GM06990 (cell line): ENCODE data around the gene SSBP4.

Source experiments
- DNase-seq: peaks from one replicate; pipeline ENCODE4 v3.0.0-alpha.2; 2011; ENCODE audit not compliant: insufficient read length; ENCODE audit errors: extremely low read depth
- H3K27me3 ChIP-seq: replicated peaks from 2 replicates; pipeline ENCODE4 v1.6.0; 2011; ENCODE audit warnings: low read length; ENCODE audit not compliant: control insufficient read depth, insufficient read depth
- H3K36me3 ChIP-seq: 2 replicates; pipeline ENCODE4 v1.5.1; 2011; ENCODE audit warnings: low read length; ENCODE audit not compliant: control insufficient read depth, insufficient read depth
- H3K4me3 ChIP-seq: replicated peaks from 2 replicates; pipeline ENCODE4 v1.5.1; 2011; ENCODE audit warnings: low read depth, mild to moderate bottlenecking, control low read depth, low read length
- TF ChIP-seq, protein P1 (sequence below): IDR thresholded peaks from 2 replicates; pipeline ENCODE4 v1.5.1; 2011; ENCODE audit warnings: low read length, control low read depth, mild to moderate bottlenecking, inconsistent platforms; ENCODE audit not compliant: insufficient read depth, poor library complexity, severe bottlenecking

The SSBP4 gene

DNA sequence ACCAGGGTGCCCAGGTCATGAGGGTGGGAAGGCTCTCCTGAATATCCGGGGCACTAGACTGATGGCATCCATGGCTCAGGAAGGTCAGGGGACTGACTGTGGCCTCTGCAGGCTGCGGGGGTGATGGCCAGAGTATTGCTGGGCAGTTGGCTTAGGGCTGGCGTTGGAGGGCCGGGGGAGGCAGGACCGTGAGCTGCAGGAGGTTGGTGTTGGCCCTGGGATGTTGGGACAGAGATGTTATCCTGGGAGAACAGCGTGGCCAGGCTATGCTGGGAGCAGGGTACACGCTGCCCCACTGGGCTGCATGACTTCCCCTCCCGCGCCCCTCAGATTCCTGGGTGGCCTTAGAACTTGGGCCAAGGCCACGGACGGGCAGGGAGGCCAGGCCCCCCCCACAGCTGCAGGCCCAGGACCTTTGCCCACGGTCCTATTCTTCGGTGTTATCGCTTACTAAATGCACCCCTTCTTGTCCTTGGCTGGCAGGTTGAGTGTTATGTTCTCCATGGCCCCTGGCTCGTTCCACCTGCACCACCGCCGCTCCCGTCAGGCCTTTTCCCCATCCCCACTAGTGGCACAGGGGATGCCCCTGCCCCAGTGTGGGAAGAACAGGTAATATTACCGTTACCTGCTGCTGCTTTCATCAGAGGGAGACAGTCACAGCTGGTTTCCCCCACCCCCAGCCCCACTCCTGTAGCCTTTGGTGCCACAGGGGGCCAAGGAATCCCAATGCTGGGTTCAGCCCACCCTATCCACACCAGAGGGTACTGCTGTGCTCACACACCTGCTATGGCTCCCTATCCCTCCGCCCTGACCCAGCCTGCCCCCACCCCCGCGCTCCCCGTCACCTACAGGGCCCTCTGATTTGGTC, 22.0 kb downstream of the SSBP4 start:
- Histone ChIP-seq H3K27me3 (no peaks in the 10 kb centered on the region), H3K4me3 (no peak overlapping the region), H3K36me3 (peaks cover 22% of the 10 kb centered on the region)
- DNase-seq, result no peak
- TF ChIP-seq, protein P1, sequence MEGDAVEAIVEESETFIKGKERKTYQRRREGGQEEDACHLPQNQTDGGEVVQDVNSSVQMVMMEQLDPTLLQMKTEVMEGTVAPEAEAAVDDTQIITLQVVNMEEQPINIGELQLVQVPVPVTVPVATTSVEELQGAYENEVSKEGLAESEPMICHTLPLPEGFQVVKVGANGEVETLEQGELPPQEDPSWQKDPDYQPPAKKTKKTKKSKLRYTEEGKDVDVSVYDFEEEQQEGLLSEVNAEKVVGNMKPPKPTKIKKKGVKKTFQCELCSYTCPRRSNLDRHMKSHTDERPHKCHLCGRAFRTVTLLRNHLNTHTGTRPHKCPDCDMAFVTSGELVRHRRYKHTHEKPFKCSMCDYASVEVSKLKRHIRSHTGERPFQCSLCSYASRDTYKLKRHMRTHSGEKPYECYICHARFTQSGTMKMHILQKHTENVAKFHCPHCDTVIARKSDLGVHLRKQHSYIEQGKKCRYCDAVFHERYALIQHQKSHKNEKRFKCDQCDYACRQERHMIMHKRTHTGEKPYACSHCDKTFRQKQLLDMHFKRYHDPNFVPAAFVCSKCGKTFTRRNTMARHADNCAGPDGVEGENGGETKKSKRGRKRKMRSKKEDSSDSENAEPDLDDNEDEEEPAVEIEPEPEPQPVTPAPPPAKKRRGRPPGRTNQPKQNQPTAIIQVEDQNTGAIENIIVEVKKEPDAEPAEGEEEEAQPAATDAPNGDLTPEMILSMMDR, result no peak

DNA sequence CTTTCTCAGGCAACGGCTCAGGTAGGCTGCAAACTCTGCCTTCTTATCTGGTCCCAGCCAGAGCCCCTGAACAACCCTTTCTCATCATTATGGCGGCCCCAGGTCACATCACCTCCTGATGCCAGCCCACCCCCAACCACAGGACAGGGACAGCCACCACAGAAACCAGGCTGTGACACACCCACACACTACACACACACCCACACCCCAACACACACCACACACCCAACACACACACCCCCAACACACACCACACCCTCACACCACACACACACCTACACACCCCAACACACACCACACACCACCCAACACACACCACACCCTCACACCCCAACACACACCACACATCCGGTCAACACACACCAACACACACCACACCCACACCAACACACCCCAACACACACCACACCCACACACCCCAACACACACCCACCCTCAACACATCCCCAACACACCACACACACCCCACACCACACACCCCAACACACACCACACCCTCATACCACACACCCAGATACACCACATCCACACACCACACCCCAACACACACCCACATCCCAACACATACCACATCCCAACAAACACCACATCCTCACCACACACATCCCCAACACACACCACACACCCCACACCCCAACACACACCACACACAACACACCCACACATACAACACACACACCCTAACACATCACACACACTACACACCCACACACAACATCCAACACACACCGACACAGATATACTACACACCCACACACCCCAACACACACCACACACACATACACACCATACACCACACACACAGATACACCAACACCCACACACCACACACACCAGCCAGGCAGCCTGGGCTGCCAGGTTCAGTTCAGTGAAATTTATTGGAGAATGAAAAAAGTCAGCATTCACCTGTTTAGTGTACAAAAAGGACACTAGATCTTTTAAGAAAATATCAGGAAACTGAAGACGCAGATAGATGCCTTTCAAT, 22.9 kb downstream of the SSBP4 start:
- H3K27me3 ChIP-seq, result no peaks in the 10 kb centered on the region
- TF ChIP-seq, protein P1, result no peak
- DNase-seq, result no peak
- H3K36me3 ChIP-seq, result peaks cover 25% of the 10 kb centered on the region
- no peak overlapping the region for H3K4me3 ChIP-seq

DNA sequence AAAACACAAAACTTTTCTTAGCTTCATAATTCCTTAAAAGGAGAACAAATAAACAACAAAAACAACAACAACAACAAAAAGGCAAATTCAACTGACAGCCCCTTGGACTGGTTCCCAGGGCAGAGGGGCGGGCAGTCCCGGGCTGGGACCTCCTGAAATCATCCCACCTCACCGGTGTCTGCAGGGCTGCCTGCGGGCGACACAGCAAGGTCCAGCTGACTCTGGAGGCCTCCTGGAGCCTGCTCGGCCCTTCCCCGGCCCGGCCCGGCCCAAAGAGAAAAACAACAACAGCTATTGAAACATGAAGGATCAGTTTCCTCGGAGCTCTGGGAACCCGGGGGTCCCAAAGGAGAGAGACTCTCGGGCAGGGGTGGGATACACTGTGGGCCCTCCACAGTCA, 23.7 kb downstream of the SSBP4 start:
- H3K36me3 ChIP-seq, result peaks cover 28% of the 10 kb centered on the region
- TF ChIP-seq, protein P1, result no peak

GRCh38 chr19:18443406-18443805, 24.2 kb downstream of the SSBP4 start:
- H3K4me3 ChIP-seq, result no peak overlapping the region

More for the DNA sequence above, 23.7 kb downstream of the SSBP4 start:
- Histone ChIP-seq H3K27me3 (no peaks in the 10 kb centered on the region), H3K4me3 (no peak overlapping the region)
- DNase-seq, result no peak

GRCh38 chr19:18443831-18444230, 24.6 kb downstream of the SSBP4 start:
- Histone ChIP-seq H3K27me3 (no peaks in the 10 kb centered on the region), H3K4me3 (no peak overlapping the region), H3K36me3 (peaks cover 36% of the 10 kb centered on the region)
- TF ChIP-seq, protein P1, result no peak
- no peak for DNase-seq

More at GRCh38 chr19:18443406-18443805, 24.2 kb downstream of the SSBP4 start:
- TF ChIP-seq, protein P1, result no peak
- no peaks in the 10 kb centered on the region for H3K27me3 ChIP-seq
- H3K36me3 ChIP-seq, result peaks cover 32% of the 10 kb centered on the region
- no peak for DNase-seq
